Stimulated activated CD4-positive, alpha-beta T cell treated with anti-CD3 and anti-CD28 coated beads, TNF-alpha, amount 100 ng/mL, for 24 hours (primary cell): ENCODE data around the gene AGPS.
"Not testable (repeated sequence)": the region's sequence is repeated elsewhere in the genome, so short reads cannot be mapped to it uniquely, and the experiment has no call there.

ENCODE experiments used
- DNase-seq, 3 experiments: peaks; one replicate each; pipeline ENCODE4 v3.0.0-alpha.2; 2020; ENCODE audit warnings: low read depth in 3 of 3

Gene AGPS

GRCh38 chr2:177419274-177419673, 26.7 kb downstream of the AGPS start:
- no peak for DNase-seq

GRCh38 chr2:177422271-177422670, 29.7 kb downstream of the AGPS start:
- DNase-seq = no peak

GRCh38 chr2:177424120-177424519, 31.5 kb downstream of the AGPS start:
- not testable (repeated sequence) for DNase-seq

GRCh38 chr2:177424620-177425019, 32.0 kb downstream of the AGPS start:
- DNase-seq = not testable (repeated sequence)

- no peak for DNase-seq
Observed at GRCh38 chr2:177427316-177427715, 34.7 kb downstream of the AGPS start.

GRCh38 chr2:177427936-177428335, 35.4 kb downstream of the AGPS start:
- not testable (repeated sequence) for DNase-seq

- no peak for DNase-seq
Observed at GRCh38 chr2:177429688-177430325, 37.2 kb downstream of the AGPS start.

GRCh38 chr2:177430411-177430810, 37.8 kb downstream of the AGPS start:
- no peak for DNase-seq

GRCh38 chr2:177431111-177431725, 38.6 kb downstream of the AGPS start:
- not testable (repeated sequence) for DNase-seq

GRCh38 chr2:177432703-177433102, 40.1 kb downstream of the AGPS start:
- DNase-seq = no peak

- no peak for DNase-seq
Observed at GRCh38 chr2:177433402-177433801, 40.8 kb downstream of the AGPS start.

- no peak for DNase-seq
Observed at GRCh38 chr2:177434475-177434874, 41.9 kb downstream of the AGPS start.

GRCh38 chr2:177445200-177445599, 52.6 kb downstream of the AGPS start:
- no peak for DNase-seq

GRCh38 chr2:177448031-177448430, 55.5 kb downstream of the AGPS start:
- DNase-seq = no peak

- no peak for DNase-seq
Observed at GRCh38 chr2:177449159-177449558, 56.6 kb downstream of the AGPS start.

GRCh38 chr2:177455187-177455586, 62.6 kb downstream of the AGPS start:
- no peak for DNase-seq

- not testable (repeated sequence) for DNase-seq
Observed at GRCh38 chr2:177459756-177460155, 67.2 kb downstream of the AGPS start.

- DNase-seq = no peak
Observed at GRCh38 chr2:177460973-177461585, 68.5 kb downstream of the AGPS start.

- no peak for DNase-seq
Observed at GRCh38 chr2:177464549-177464948, 72.0 kb downstream of the AGPS start.

- DNase-seq = no peak
Observed at GRCh38 chr2:177465400-177466138, 73.0 kb downstream of the AGPS start.

- no peak for DNase-seq
Observed at GRCh38 chr2:177466337-177467195, 74.0 kb downstream of the AGPS start.

GRCh38 chr2:177467646-177468045, 75.1 kb downstream of the AGPS start:
- DNase-seq = no peak
